WTC11 (cell line): Measurements from ENCODE around the gene PPP4R3B.

Source experiments
- CTCF ChIP-seq: fragments of 200-600 bp; IDR thresholded peaks from 2 replicates; pipeline ENCODE4 v1.8.0; 2022; ENCODE audit warnings: antibody characterized with exemption
- FOXJ3 ChIP-seq: sonication (generic); formaldehyde crosslinking; IDR thresholded peaks from 2 replicates; pipeline ENCODE4 v1.9.0; 2021; ENCODE audit warnings: missing genetic modification reagents, mild to moderate bottlenecking, borderline replicate concordance
- KAT7 ChIP-seq: sonication (generic); formaldehyde crosslinking; IDR thresholded peaks from 2 replicates; pipeline ENCODE4 v1.8.1; 2023; ENCODE audit warnings: missing genetic modification reagents, mild to moderate bottlenecking, borderline replicate concordance
- MAX ChIP-seq: sonication (generic); formaldehyde crosslinking; IDR thresholded peaks from 2 replicates; pipeline ENCODE4 v1.8.0; 2022; ENCODE audit warnings: mild to moderate bottlenecking, missing genetic modification reagents
- TEAD4 ChIP-seq: sonication (generic); formaldehyde crosslinking; IDR thresholded peaks from 2 replicates; pipeline ENCODE4 v1.8.0; 2022; ENCODE audit warnings: mild to moderate bottlenecking, missing genetic modification reagents
- ZNF317 ChIP-seq: sonication (generic); formaldehyde crosslinking; IDR thresholded peaks from 2 replicates; pipeline ENCODE4 v1.8.1; 2023; ENCODE audit warnings: low read depth, mild to moderate bottlenecking, moderate library complexity, missing genetic modification reagents, borderline replicate concordance

GRCh38 chr2:55595536-55595935, 21.9 kb downstream of the PPP4R3B start:
- TF ChIP-seq KAT7 (CRISPR knock-in tag) (no peak), CTCF (no peak), TEAD4 (CRISPR knock-in tag) (no peak), ZNF317 (no peak), MAX (CRISPR knock-in tag) (no peak), FOXJ3 (CRISPR knock-in tag) (no peak)
